ENCODE data around the gene SPATA25.

Gene SPATA25

GRCh38 chr20:45851501-45851900 is 35.9 kb downstream of the SPATA25 start:
- Mint-ChIP-seq H3K36me3 (ENCODE audit: low read depth) (peaks cover 3% of the 10 kb centered on the region), H3K9me3 (no peaks in the 10 kb centered on the region), H3K4me1 (peaks cover 20% of the 10 kb centered on the region), H3K27me3 (no peaks in the 10 kb centered on the region), H3K4me3 (no peak overlapping the region), H3K27ac (no peak overlapping the region)
- DNase-seq, result no peak
- no peak for ATAC-seq

DNA sequence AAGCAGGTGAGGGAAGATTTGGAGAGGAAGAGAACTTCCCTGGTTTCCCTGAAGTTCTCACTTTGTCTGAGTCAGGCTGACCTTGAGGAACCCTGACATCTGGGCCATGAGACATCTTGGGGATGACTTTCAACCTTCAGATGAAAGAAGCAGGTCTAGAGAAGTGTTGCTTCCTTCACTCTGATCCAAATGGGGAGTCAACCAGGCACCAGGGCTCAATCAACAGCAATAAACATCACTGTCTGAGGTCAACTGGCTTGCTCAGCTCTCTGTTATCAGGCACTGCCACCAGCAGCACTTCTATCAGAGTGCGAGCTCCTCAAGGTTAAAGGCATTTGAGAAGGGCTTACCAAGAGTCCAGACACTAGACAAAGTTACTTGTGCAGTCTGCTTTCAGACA is 36.5 kb downstream of the SPATA25 start:
- H3K36me3 Mint-ChIP-seq (ENCODE audit: low read depth), result peaks cover 3% of the 10 kb centered on the region
- H3K27me3 Mint-ChIP-seq, result no peaks in the 10 kb centered on the region
- DNase-seq, result no peak
- H3K9me3 Mint-ChIP-seq, result no peaks in the 10 kb centered on the region
- H3K27ac Mint-ChIP-seq, result no peak overlapping the region
- ATAC-seq, result no peak
- H3K4me1 Mint-ChIP-seq, result peaks cover 14% of the 10 kb centered on the region
- no peak overlapping the region for H3K4me3 Mint-ChIP-seq

- Mint-ChIP-seq H3K4me1 (peaks cover 8% of the 10 kb centered on the region), H3K9me3 (no peaks in the 10 kb centered on the region), H3K27me3 (no peaks in the 10 kb centered on the region), H3K27ac (no peak overlapping the region), H3K4me3 (no peak overlapping the region), H3K36me3 (ENCODE audit: low read depth) (peaks cover 3% of the 10 kb centered on the region)
- ATAC-seq, result no peak
- no peak for DNase-seq
Measured at GRCh38 chr20:45850238-45850637, 37.2 kb downstream of the SPATA25 start.

DNA sequence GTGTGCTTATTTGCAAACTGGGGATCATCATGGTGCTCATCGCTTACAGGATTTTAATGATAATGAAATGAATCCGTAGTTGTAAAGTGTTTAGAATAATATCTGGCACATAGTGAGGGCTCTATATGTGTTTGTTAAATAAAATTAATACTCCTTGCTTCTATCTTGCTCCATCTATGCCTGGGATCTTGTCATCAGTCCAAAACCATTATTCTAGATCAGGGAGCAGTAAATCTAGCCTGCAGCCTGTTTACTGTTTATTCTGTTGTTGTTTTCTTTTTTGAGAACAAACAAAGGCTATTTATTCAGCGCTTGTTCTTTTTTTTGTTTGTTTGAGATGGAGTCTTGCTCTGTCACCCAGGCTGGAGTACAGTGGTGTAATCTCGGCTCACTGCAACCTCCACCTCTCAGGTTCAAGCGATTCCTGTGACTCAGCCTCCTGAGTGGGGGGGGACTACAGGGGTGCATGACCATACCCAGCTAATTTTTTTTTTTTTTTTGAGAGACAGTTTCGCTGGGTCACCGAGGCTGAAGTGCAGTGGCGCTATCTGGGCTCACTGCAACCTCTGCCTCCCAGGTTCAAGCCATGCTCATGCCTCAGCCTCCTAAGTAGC is 38.3 kb downstream of the SPATA25 start:
- Mint-ChIP-seq H3K4me3 (no peak overlapping the region), H3K27me3 (no peaks in the 10 kb centered on the region), H3K36me3 (ENCODE audit: low read depth) (peaks cover 9% of the 10 kb centered on the region), H3K4me1 (peaks cover 2% of the 10 kb centered on the region), H3K9me3 (no peaks in the 10 kb centered on the region), H3K27ac (no peak overlapping the region)
- no peak for DNase-seq
- no peak for ATAC-seq

GRCh38 chr20:45848421-45848820 is 39.0 kb downstream of the SPATA25 start:
- no peak overlapping the region for H3K27ac Mint-ChIP-seq
- peaks cover 9% of the 10 kb centered on the region for H3K36me3 Mint-ChIP-seq (ENCODE audit: low read depth)
- no peaks in the 10 kb centered on the region for H3K4me1 Mint-ChIP-seq
- DNase-seq (no peak), ATAC-seq (no peak)
- no peaks in the 10 kb centered on the region for H3K27me3 Mint-ChIP-seq
- H3K9me3 Mint-ChIP-seq, result no peaks in the 10 kb centered on the region
- H3K4me3 Mint-ChIP-seq, result no peak overlapping the region

GRCh38 chr20:45845452-45845851 is 42.0 kb downstream of the SPATA25 start:
- H3K27ac Mint-ChIP-seq, result no peak overlapping the region
- no peak for DNase-seq
- H3K27me3 Mint-ChIP-seq, result no peaks in the 10 kb centered on the region
- H3K4me3 Mint-ChIP-seq, result no peak overlapping the region
- H3K36me3 Mint-ChIP-seq (ENCODE audit: low read depth), result peaks cover 11% of the 10 kb centered on the region
- no peaks in the 10 kb centered on the region for H3K4me1 Mint-ChIP-seq
- ATAC-seq, result no peak
- no peaks in the 10 kb centered on the region for H3K9me3 Mint-ChIP-seq

DNA sequence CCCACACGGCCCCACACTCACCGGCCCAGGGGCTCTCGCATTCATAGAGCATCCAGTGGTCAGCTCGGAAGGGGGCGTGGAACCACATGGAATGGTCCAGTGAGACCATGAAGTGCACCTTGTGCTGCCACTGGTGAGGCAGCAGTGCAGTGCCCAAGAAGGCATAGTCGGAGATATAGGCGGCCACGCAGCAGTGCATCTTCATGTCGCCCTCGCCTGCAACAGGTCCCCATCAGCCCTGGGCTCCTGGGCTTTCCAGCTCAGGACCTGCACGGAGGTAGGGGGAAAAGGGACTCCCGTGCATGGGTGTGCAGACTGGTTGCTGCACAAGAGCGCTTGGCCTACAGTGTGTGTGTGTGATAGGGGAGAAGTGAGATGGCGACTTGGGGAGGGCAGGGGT is 43.9 kb downstream of the SPATA25 start:
- Mint-ChIP-seq H3K36me3 (ENCODE audit: low read depth) (peaks cover 11% of the 10 kb centered on the region), H3K4me1 (no peaks in the 10 kb centered on the region), H3K4me3 (no peak overlapping the region), H3K27me3 (no peaks in the 10 kb centered on the region), H3K27ac (no peak overlapping the region), H3K9me3 (no peaks in the 10 kb centered on the region)
- ATAC-seq, result no peak
- no peak for DNase-seq

- Mint-ChIP-seq H3K27me3 (no peaks in the 10 kb centered on the region), H3K9me3 (no peaks in the 10 kb centered on the region), H3K4me1 (no peaks in the 10 kb centered on the region), H3K27ac (no peak overlapping the region), H3K4me3 (no peak overlapping the region), H3K36me3 (ENCODE audit: low read depth) (peaks cover 11% of the 10 kb centered on the region)
- ATAC-seq (no peak), DNase-seq (no peak)
Measured at GRCh38 chr20:45842169-45842812, 45.1 kb downstream of the SPATA25 start.

- Mint-ChIP-seq H3K4me3 (no peak overlapping the region), H3K4me1 (no peaks in the 10 kb centered on the region), H3K27me3 (no peaks in the 10 kb centered on the region), H3K36me3 (ENCODE audit: low read depth) (peaks cover 11% of the 10 kb centered on the region), H3K27ac (no peak overlapping the region), H3K9me3 (no peaks in the 10 kb centered on the region)
- no peak for ATAC-seq
- DNase-seq, result no peak
Measured at GRCh38 chr20:45841407-45842129, 45.9 kb downstream of the SPATA25 start.

DNA sequence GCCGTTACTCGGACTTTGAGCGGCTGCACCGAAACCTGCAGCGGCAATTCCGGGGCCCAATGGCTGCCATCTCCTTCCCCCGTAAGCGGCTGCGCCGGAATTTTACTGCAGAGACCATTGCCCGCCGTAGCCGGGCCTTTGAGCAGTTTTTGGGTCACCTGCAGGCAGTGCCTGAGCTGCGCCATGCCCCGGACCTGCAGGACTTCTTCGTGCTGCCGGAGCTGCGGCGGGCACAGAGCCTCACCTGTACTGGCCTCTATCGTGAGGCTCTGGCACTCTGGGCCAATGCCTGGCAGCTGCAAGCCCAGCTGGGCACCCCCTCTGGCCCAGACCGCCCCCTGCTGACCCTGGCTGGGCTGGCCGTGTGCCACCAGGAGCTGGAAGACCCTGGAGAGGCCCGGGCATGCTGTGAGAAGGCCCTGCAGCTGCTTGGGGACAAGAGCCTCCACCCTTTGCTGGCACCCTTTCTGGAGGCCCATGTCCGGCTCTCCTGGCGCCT is 46.7 kb downstream of the SPATA25 start:
- Mint-ChIP-seq H3K27ac (no peak overlapping the region), H3K27me3 (no peaks in the 10 kb centered on the region), H3K4me1 (no peaks in the 10 kb centered on the region), H3K9me3 (no peaks in the 10 kb centered on the region), H3K36me3 (ENCODE audit: low read depth) (peaks cover 11% of the 10 kb centered on the region), H3K4me3 (no peak overlapping the region)
- ATAC-seq (no peak), DNase-seq (no peak)

DNA sequence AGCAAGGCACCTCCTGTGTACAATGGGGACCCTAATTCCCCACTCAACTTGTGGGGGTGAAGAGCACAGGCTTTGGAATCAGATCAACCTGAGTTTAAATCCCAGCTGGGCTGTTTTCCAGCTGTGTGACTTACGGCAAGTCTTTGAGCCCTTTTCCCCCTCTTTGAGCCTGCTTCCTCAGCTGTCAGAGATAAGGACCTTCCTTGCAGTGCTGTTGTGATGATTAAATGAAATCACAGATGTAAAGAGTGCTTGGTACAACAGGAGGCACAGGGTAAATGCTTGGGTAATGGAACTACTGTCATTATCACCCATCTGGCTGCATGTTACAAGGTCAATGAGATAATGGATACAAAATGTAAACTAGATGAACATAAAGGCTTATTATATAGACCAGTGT is 50.6 kb downstream of the SPATA25 start:
- Mint-ChIP-seq H3K9me3 (no peaks in the 10 kb centered on the region), H3K4me3 (no peak overlapping the region), H3K36me3 (ENCODE audit: low read depth) (no peaks in the 10 kb centered on the region), H3K27me3 (peaks cover 5% of the 10 kb centered on the region), H3K4me1 (peaks cover 9% of the 10 kb centered on the region), H3K27ac (no peak overlapping the region)
- no peak for DNase-seq
- no peak for ATAC-seq
